ENCODE results near the gene AKAP12. TPM values are rescaled to one million over a fixed set of nuclear protein-coding genes. Genes with fewer than 3 reads are reported as not detected.
A peak's percentile ranks its signal among the peaks of the same experiment; 100 is the strongest.

Gene AKAP12
- polyA plus RNA-seq, 2 of the 4 experiments (the other 2 are of a cell fraction), result 32.1 to 192 TPM

DNA sequence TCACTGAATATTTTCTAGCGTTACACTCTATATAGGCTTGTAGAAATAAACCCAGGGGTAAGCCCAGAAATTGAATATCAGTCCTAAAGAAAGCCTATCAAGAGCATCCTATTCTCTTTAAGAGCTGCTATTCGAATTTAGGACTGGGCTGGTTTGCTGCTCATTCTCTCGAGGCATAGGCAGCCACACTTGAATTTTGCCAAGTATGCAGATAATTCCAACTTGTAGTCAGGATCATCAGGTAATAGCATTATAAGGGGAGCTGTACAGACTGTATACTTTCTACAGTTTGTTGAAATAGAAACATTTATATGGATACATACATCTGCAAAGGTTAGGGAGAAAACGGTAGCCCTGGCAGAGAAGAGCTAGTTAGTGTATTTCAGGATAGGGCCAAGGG, 153.6 kb downstream of the AKAP12 start:
- DNase-seq (ENCODE audit: low read depth in 1 of 2, low spot score in 1 of 2) (no peak), FAIRE-seq (no peak), ATAC-seq (no peak)
- ChIA-PET POLR2A (no interaction called here), CTCF (interaction anchor here (1.4 to 4.1 kb wide), 2 partner anchors 13 to 30 kb away, joined by 3 to 29 read pairs; no protein-coding TSS in a partner anchor)
- H3K4me1 ChIP-seq, result peaks cover 21% of the 10 kb centered on the region
- no peaks in the 10 kb centered on the region for H3K9me3 ChIP-seq
- H3K4me3 ChIP-seq, result no peak overlapping the region
- H3K27ac ChIP-seq, result peak overlapping the region in 1 of 2 experiments; percentile 23; a peak in 1 of 6 replicates
- H3K4me2 ChIP-seq, result peak overlapping the region; percentile 98
- TF ChIP-seq FOSB (CRISPR knock-in tag; IDR thresholded peaks at IDR 0.05) (no peak), MYC (IDR thresholded peaks at IDR 0.05; ENCODE audit: borderline replicate concordance, low read length) (no peak), MAFK (IDR thresholded peaks at IDR 0.05; ENCODE audit: partially characterized antibody) (peak; percentile 61)
- TF ChIP-seq, protein P1, sequence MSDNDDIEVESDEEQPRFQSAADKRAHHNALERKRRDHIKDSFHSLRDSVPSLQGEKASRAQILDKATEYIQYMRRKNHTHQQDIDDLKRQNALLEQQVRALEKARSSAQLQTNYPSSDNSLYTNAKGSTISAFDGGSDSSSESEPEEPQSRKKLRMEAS (IDR thresholded peaks at IDR 0.05), result no peak
- 70% methylated on average over 4 of the region's 4 CpGs for WGBS (ENCODE audit: missing lambda C conversion rate)

DNA sequence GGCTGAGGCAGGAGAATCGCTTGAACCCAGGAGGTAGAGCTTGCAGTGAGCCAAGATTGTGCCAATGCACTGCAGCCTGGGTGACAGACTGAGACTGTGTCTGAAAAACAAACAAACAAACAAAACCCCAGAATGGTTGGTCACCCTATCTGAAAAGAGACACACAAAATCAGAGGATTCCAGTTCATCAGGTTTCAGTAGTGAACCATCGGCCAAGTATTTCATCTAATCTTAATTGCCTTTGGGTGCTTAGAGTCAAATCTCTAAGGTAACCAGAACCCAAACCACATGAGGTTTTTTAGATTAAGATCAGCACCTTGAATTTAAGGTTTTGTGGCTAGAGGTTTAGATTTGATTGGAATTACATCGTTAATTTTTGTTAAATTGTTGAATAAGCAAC, 159.9 kb downstream of the AKAP12 start:
- CTCF ChIA-PET, result no interaction called here
- peaks cover 13% of the 10 kb centered on the region for H3K4me1 ChIP-seq
- ATAC-seq (no peak), FAIRE-seq (no peak), DNase-seq (ENCODE audit: low read depth in 1 of 2, low spot score in 1 of 2) (no peak)
- H3K4me3 ChIP-seq, result no peak overlapping the region
- no peak overlapping the region for H3K27ac ChIP-seq
- no peak overlapping the region for H3K4me2 ChIP-seq
- no peak for TF ChIP-seq HOXB13 (CRISPR knock-in tag; IDR thresholded peaks at IDR 0.05; ENCODE audit: low read depth)
- no peak for TF ChIP-seq HOXB5 (CRISPR knock-in tag; IDR thresholded peaks at IDR 0.05)
- TF ChIP-seq, protein P2, sequence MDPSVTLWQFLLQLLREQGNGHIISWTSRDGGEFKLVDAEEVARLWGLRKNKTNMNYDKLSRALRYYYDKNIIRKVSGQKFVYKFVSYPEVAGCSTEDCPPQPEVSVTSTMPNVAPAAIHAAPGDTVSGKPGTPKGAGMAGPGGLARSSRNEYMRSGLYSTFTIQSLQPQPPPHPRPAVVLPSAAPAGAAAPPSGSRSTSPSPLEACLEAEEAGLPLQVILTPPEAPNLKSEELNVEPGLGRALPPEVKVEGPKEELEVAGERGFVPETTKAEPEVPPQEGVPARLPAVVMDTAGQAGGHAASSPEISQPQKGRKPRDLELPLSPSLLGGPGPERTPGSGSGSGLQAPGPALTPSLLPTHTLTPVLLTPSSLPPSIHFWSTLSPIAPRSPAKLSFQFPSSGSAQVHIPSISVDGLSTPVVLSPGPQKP (IDR thresholded peaks at IDR 0.05; ENCODE audit: low read depth, low read length), result no peak
- TF ChIP-seq HDAC2 (IDR thresholded peaks at IDR 0.05), result no peak
- no peak for TF ChIP-seq MAFK (IDR thresholded peaks at IDR 0.05; ENCODE audit: partially characterized antibody)
- no peak for TF ChIP-seq EP300 (IDR thresholded peaks at IDR 0.05)
- no peak for TF ChIP-seq RAD21 (conservative IDR thresholded peaks at IDR 0.05 in 1 of 2, IDR thresholded peaks at IDR 0.05 in 1 of 2)
- TF ChIP-seq ESRRA (IDR thresholded peaks at IDR 0.05; ENCODE audit: borderline replicate concordance, low read length), result no peak
- TF ChIP-seq MAZ (IDR thresholded peaks at IDR 0.05; ENCODE audit: borderline replicate concordance, low read depth, low read length), result no peak
- no peak for TF ChIP-seq ZNF302 (CRISPR knock-in tag; IDR thresholded peaks at IDR 0.05)
- 83% methylated on average over 3 of the region's 3 CpGs for WGBS (ENCODE audit: missing lambda C conversion rate)
- POLR2A ChIA-PET, result no interaction called here
- no peaks in the 10 kb centered on the region for H3K9me3 ChIP-seq

DNA sequence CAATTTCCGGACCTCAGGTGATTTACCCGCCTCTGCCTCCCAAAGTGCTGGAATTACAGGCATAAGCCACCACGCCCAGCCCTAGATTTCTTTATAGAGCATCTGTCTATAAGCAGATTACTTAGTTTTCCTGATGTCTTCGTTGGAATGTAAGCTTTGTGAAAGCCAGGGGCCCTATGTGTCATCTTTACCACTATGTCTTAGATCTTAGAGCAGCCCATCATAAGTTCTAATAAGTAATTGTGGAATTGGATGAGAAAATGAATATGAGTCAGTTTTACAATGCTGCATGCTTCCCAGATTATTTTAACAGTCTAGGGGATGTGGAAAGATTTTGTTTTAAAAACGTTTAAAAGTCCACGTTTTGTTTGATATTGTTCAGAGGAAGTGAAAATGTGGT, 160.7 kb downstream of the AKAP12 start:
- Histone ChIP-seq H3K4me1 (peaks cover 13% of the 10 kb centered on the region), H3K27ac (no peak overlapping the region), H3K4me3 (no peak overlapping the region), H3K4me2 (no peak overlapping the region), H3K9me3 (no peaks in the 10 kb centered on the region)
- FAIRE-seq (no peak), ATAC-seq (no peak), DNase-seq (ENCODE audit: low read depth in 1 of 2, low spot score in 1 of 2) (no peak)
- 64% methylated on average over 5 of the region's 6 CpGs for WGBS (ENCODE audit: missing lambda C conversion rate)
- POLR2A ChIA-PET, result no interaction called here
- CTCF ChIA-PET, result no interaction called here
- no peak for TF ChIP-seq EP300 (IDR thresholded peaks at IDR 0.05)
- no peak for TF ChIP-seq MAZ (IDR thresholded peaks at IDR 0.05; ENCODE audit: borderline replicate concordance, low read depth, low read length)
- no peak for TF ChIP-seq CHD2 (IDR thresholded peaks at IDR 0.05; ENCODE audit: low read length, partially characterized antibody)
- TF ChIP-seq, protein P3, sequence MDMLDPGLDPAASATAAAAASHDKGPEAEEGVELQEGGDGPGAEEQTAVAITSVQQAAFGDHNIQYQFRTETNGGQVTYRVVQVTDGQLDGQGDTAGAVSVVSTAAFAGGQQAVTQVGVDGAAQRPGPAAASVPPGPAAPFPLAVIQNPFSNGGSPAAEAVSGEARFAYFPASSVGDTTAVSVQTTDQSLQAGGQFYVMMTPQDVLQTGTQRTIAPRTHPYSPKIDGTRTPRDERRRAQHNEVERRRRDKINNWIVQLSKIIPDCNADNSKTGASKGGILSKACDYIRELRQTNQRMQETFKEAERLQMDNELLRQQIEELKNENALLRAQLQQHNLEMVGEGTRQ (IDR thresholded peaks at IDR 0.05), result no peak
- TF ChIP-seq, protein P1 (IDR thresholded peaks at IDR 0.05), result no peak
- TF ChIP-seq HOXA7 (CRISPR knock-in tag; IDR thresholded peaks at IDR 0.05), result no peak
- no peak for TF ChIP-seq HOXB5 (CRISPR knock-in tag; IDR thresholded peaks at IDR 0.05)
- no peak for TF ChIP-seq RFX5 (IDR thresholded peaks at IDR 0.05)

DNA sequence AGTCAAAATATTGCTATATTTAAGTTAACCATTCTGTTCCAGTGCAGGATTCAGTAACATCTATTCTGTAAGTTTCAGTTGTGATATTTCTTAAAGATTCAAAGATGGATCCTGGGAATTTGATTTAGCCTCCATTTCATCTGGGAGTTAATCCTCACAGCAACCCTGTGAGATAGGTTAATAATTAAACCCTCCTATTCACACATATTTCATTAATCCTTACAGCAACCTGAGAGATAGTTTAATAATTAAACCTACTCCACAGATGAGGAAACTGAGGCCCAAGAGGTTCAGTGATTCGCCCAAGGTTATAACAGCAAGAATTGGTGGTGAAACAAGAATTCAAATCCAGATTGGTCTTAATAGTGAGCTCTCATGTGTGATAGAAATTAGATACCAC, 162.5 kb downstream of the AKAP12 start:
- ChIA-PET CTCF (no interaction called here), POLR2A (no interaction called here)
- FAIRE-seq (no peak), ATAC-seq (no peak), DNase-seq (ENCODE audit: low read depth in 1 of 2, low spot score in 1 of 2) (no peak)
- Histone ChIP-seq H3K9me3 (no peaks in the 10 kb centered on the region), H3K27ac (no peak overlapping the region), H3K4me3 (no peak overlapping the region), H3K4me2 (peak overlapping the region; percentile 25; the same call in 1 of the 3 replicates), H3K4me1 (peaks cover 13% of the 10 kb centered on the region)
- 87% methylated on average over 1 of the region's 1 CpG for WGBS (ENCODE audit: missing lambda C conversion rate)
- TF ChIP-seq JUN (IDR thresholded peaks at IDR 0.05) (no peak), PHF8 (IDR thresholded peaks at IDR 0.05; ENCODE audit: borderline replicate concordance, low read depth) (no peak), HOXA7 (CRISPR knock-in tag; IDR thresholded peaks at IDR 0.05) (no peak), MAZ (IDR thresholded peaks at IDR 0.05; ENCODE audit: borderline replicate concordance, low read depth, low read length) (no peak), CEBPB (IDR thresholded peaks at IDR 0.05) (no peak), POLR2AphosphoS2 (conservative IDR thresholded peaks at IDR 0.05; ENCODE audit: low read length) (no peak), RAD21 (conservative IDR thresholded peaks at IDR 0.05 in 1 of 2, IDR thresholded peaks at IDR 0.05 in 1 of 2) (no peak), SMC3 (IDR thresholded peaks at IDR 0.05) (no peak), NFE2L2 (conservative IDR thresholded peaks at IDR 0.05; ENCODE audit: low read length) (no peak), ESRRA (IDR thresholded peaks at IDR 0.05; ENCODE audit: borderline replicate concordance, low read length) (no peak)
- TF ChIP-seq, protein P4, sequence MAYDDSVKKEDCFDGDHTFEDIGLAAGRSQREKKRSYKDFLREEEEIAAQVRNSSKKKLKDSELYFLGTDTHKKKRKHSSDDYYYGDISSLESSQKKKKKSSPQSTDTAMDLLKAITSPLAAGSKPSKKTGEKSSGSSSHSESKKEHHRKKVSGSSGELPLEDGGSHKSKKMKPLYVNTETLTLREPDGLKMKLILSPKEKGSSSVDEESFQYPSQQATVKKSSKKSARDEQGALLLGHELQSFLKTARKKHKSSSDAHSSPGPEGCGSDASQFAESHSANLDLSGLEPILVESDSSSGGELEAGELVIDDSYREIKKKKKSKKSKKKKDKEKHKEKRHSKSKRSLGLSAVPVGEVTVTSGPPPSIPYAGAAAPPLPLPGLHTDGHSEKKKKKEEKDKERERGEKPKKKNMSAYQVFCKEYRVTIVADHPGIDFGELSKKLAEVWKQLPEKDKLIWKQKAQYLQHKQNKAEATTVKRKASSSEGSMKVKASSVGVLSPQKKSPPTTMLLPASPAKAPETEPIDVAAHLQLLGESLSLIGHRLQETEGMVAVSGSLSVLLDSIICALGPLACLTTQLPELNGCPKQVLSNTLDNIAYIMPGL (CRISPR knock-in tag; IDR thresholded peaks at IDR 0.05; ENCODE audit: borderline replicate concordance), result no peak
